Stimulated activated naive CD8-positive, alpha-beta T cell treated with anti-CD3 and anti-CD28 coated beads, Interleukin-15, Interleukin-2, amounts not matched to agents 100 U/mL and 50 U/mL, for 24 hours (primary cell): Measurements from ENCODE around the gene TRMT61B.

ENCODE experiments used
- ATAC-seq: fragments of 150-1000 bp; cut with Tn5 transposase; one replicate; pipeline ENCODE4 v1.10.0; 2021
- DNase-seq: peaks from one replicate; pipeline ENCODE4 v3.0.0; 2021

Gene TRMT61B

GRCh38 chr2:28870146-28870891 lies at the start of gene TRMT61B:
TSS of gene TRMT61B (minus strand) at chr2:28870309. CDS start at chr2:28870277, 32 bp downstream.
- peak; percentile 98 for ATAC-seq

DNA sequence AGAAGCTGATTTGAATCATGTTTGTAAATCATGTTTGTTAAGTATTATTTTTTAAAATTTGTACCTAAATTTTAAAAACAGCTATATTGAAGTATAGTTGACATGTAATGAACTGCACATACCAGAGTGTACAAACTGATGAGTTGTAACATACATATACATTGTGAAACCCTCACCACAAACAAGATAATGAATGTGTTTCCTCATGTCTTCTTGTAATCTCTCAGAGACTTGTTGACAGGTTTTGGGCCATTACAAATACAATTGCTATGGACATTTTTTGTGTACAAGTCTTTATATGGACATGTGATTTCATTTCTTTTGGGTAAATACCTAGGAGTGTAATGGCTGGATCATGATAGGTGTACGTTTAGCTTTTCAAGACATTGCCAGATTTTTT lies 45.8 kb upstream of the TRMT61B start:
- DNase-seq, result no peak

More at GRCh38 chr2:28870146-28870891, at the start of gene TRMT61B:
- DNase-seq, result peak; percentile 99

DNA sequence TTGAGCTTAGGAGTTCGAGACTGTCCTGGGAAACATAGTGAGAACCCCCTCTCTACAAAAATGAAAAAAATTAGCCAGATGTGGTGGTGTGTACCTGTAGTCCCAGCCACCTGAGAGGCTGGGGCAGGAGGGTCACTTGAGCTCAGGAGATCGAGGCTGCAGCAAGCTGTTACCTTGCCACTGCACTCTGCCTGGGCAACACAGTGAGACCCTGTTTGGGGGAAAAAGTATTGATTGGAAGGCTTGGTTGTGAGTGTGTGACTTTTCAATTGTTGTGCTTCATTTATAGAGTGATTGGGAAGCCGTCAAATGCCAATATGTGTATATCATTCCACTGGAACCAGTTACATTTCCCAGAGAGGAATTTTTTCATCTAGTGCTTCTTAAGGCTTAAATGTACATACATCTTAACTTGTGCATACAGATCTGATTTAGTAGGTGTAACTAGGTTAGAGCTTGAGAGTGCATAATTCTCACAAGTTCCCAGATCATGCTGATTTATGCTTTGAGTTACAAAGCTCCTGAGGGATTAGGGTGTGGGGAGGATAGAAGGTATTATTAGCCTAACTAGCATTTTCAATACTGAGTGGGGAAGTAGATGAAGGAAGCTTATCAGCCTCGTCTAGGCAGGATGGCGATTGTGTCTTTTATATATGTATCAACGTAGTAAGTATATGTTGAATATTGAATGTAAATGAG lies 39.7 kb upstream of the TRMT61B start:
- DNase-seq (no peak), ATAC-seq (no peak)

More for the DNA sequence above, 45.8 kb upstream of the TRMT61B start:
- ATAC-seq, result no peak

- no peak for ATAC-seq
- no peak for DNase-seq
These were observed 38.1 kb upstream of the TRMT61B start for GRCh38 chr2:28908172-28908571.

DNA sequence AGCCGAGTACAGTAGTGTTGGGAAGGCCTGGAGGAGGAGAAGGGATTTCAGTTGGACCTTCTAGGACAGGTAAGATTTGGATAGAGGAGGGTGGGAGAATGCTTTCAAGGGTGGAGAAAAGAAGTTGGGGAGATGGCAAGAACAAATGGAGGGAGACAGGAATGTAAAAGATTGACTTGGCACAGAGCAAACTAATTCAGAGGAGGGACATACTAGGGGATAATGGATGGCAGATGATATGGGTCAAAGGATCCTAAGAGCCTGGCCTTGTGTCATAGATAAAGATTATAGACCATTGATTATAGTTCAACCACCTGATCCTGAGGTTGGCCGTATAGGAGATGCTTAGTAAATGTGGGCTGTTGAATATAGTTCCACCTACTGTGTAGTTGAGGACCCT lies 36.7 kb upstream of the TRMT61B start:
- no peak for DNase-seq
- no peak for ATAC-seq

DNA sequence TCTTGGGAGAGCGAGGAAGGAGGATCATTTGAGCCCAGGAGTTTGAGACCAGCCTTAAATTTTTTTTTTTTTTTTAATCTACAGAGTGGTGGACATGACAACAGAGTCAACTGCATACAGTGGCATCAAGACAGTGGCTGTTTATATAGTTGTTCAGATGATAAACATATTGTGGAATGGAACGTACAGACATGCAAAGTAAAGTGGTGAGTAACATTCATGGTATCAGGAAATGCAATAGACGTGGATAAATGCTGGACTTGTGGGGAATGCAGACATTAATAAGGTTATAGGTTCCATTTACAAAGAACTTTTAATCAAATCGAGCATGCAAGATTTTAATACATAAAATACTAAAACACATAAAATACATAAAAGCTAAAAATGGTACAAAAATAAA lies 36.3 kb upstream of the TRMT61B start:
- DNase-seq (no peak), ATAC-seq (no peak)

- ATAC-seq (no peak), DNase-seq (no peak)
These were observed 35.4 kb upstream of the TRMT61B start for GRCh38 chr2:28905533-28905932.

DNA sequence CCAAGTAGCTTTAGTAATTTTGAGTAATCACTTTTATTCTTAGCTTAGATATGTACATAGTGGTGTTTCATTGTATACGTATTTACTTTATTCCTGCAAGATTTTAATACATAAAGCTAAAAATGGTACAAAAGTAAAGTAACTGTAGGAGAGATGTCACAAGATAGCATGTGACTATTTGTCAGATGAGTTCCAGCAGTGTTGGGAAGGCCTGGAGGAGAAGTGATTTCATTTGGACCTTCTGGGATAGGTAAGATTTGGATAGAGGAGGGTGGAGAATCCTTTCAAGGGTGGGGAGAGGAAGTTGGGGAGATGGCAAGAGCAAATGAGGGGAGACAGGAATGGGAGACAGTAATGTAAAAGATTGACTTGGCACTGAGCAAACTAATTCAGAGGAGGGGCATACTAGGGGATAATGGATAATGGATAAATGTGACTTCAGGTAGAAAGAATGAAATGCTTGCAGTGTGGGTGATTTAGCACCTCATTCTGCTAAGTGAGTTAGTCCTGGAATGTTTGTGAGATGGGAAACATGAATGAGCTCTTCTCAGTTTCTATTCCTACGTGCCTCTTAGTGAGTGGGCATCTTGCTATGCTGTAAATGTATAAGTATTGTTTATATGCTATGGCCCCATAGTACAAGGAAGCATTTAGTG lies 34.8 kb upstream of the TRMT61B start:
- ATAC-seq (no peak), DNase-seq (no peak)

GRCh38 chr2:28904295-28904694 lies 34.2 kb upstream of the TRMT61B start:
- DNase-seq, result no peak
- no peak for ATAC-seq

DNA sequence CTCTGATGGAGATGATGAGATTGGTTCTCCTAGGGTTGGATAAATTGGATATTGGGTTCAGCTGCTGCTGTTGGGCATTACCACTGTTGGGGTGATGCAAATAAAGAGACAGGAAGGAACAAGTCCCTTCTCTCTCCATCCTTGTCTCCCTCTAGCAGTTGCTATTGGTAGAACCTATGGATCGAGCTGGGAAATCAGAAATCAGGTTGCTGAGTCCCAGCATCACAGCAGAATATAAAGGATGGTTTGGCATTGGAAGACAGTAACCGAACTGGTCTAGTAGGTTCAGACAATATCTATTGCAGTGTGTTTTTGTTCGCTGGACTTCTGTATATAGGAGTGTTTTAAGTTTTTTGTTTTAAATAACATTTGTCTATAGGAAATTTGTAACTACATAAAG lies 32.5 kb upstream of the TRMT61B start:
- no peak for DNase-seq
- no peak for ATAC-seq

DNA sequence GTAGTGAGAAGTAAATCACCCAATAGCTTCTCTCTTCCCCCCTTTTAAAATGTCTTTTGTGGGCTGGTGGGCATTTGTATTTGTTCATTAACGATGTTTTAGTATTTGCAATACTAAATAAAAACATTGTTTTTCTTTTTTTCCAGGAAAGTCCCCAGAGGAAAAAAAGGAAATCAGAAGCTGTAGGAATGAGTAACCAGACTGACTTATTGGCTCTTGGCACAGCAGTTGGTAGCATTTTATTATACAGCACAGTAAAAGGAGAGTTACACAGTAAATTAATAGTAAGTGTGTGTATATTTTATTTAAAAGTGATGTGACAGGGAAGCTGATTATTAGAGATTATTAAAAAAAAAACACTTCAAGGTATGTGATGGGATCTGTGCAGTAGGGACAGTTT lies 31.7 kb upstream of the TRMT61B start:
- no peak for ATAC-seq

DNA sequence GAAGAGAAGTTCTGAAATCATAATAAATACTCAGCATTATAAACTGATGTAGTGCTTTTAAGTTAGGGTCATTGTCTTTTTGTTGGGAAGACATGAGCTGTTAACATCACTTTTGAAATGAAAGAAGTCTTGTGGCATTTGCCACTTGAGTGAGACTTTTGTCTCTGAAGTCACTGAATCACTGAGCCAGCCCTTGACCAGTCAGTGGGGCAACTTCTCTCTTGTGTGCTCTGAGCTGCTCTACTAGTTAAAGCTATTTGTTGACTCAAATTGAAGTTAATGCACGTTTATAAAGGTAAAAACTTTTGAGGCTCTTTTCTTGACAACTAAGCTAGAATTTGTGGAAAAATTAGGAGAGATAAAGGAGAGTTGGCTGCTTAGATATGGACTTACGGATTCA lies 31.1 kb upstream of the TRMT61B start:
- no peak for DNase-seq
- no peak for ATAC-seq

More for the DNA sequence above, 31.7 kb upstream of the TRMT61B start:
- no peak for DNase-seq

DNA sequence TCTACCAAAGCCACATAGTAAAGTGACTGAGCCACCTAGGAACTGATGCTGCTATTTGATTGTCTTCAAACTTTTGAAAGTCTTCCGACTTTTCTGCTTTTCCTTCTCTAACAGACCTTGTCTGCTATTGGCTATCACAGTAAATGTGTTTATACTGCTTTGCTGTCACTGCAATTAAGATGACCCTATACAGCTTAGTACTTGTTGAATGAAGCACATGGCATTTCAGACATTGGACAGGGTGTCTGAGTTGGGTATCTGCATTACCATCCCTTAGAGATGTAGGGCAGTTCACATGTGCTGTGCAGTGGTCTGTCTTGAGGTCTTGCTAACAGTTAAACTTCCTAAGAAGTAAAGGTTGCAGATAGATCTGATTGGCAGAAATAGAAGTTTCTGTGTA lies 27.9 kb upstream of the TRMT61B start:
- ATAC-seq (no peak), DNase-seq (no peak)

GRCh38 chr2:28896906-28897305 lies 26.8 kb upstream of the TRMT61B start:
- ATAC-seq, result no peak
- DNase-seq, result no peak

DNA sequence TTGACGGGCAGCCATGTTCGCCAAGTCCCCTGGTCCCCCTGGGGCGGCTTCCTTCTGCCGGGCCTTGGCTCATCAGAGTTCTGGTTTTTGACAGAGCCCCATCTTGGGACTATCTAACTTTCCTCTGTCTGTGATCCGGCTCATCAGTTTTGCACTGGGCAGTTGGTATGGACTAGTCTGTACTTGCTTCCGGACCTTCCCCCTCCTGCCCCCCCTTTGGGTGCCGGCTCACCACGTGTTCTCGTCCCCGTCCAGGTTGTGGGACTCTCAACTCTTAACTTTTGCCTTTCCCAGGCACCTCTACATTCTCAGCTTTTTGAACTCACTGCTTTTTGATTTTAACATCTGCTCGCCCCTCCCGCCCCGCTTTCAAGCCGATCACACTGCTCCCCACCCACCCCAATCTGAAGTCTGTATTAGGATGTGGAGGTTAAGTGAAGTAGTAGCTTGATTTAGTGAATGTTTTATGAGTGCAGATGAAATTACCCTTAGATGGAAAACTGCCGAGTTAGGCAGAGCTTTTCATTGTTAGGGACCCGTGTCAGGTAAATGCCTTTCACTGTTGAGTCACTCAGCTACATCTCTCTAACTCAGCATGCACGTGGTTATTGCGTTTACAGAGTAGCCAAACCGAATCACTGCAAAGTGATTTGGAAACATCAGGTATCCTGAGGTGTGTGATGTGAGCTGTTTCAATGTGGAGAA lies 25.2 kb upstream of the TRMT61B start:
- ATAC-seq, result peak; percentile 19
- peak; percentile 60 for DNase-seq

GRCh38 chr2:28894470-28895188 lies 24.5 kb upstream of the TRMT61B start, which contains the start of gene WDR43:
TSS of gene WDR43 (plus strand) at chr2:28894667. CDS start at chr2:28894699, 32 bp downstream.
- peak; percentile 98 for ATAC-seq
- peak; percentile 98 for DNase-seq

DNA sequence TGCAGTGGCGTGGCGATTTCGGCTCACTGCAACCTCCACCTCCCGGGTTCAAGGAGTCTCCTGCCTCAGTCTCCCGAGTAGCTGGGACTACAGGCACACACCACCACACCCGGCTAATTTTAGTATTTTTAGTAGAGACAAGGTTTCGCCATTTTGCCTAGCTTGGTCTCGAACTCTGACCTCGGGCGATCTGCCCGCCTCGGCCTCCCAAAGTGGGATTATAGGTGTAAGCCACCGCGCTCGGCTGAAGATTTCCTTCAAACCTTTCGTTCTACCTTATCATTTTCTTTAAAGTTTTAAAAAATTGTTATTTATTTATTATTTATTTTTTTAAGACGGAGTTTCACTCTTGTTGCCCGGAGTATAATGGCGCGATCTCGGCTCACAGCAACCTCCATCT lies 23.4 kb upstream of the TRMT61B start:
- DNase-seq (peak; percentile 9), ATAC-seq (no peak)

- ATAC-seq, result no peak
These were observed 10.1 kb upstream of the TRMT61B start for GRCh38 chr2:28880193-28880592.

DNA sequence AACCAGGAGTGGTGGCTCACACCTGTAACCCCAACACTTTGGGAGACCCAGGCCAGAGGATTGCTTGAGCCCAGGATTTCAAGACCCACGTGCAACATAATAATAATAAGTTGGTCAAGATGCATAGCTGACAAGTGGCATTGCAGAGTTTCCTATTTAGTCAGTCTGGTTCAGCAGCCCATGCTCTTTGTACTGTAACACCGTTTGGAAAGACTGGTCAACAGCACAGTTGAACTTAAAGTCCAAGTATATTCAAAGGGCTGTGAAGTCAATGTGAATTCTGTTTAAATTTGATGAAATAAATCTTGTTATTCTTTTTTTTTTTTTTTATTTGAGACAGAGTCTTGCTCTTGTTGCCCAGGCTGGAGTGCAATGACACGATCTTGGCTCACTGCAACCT lies 1.5 kb upstream of the TRMT61B start:
- ATAC-seq (no peak), DNase-seq (no peak)

More at GRCh38 chr2:28880193-28880592, 10.1 kb upstream of the TRMT61B start:
- DNase-seq, result no peak

DNA sequence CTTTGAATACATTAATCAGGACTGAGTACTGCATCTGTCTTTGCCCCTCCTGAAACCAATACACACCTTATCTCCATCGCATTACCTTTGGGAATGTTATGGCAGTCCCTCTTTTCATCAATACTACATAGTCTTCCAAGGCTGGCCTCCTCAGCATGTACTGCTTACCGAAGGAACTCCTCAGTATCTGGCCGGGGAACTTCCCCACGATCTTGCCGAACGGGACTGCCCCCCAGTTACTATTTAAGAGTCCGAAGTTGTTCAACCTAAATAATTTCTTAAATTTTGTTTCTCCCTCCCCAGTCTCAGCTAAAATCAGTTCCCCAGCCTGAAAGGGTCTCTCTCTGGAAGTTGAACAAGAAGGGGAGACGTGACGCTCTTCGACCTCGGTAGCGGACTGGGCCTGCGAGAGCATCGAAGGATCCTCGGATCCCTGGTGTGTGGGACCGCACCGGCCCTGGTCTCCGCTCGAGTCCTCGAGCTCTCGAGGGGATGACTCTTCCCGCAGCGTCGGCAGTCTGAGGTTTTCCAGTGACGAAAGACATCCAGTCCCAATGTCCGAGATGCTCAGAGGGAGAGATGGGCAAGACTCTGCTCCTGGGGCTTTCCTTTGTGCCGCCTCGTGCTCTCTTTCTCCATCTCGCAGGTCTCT lies 489 bp downstream of the TRMT61B start:
- no peak for DNase-seq
- ATAC-seq, result peak; percentile 21

GRCh38 chr2:28868611-28869010 lies 1.5 kb downstream of the TRMT61B start:
- no peak for ATAC-seq
- DNase-seq, result no peak
